A549 (cell line): Measurements from ENCODE around the gene ANK2. TPM values are rescaled to one million over a fixed set of nuclear protein-coding genes. Genes with fewer than 3 reads are reported as not detected.

Source experiments
- ATAC-seq, 2 experiments: fragments of 200-7000 bp in 1 of 2; fragments of >200 bp in 1 of 2; cut with Nextera tagmentation in 1 of 2; cut with Tn5 transposase in 1 of 2; 3 replicates each; pipeline versions ENCODE4 v1.8.0 to v1.9.1; 2018 to 2020; ENCODE audit warnings: mild to moderate bottlenecking in 1 of 2, moderate library complexity in 1 of 2
- CTCF ChIA-PET: fragments of 300-600 bp; sonication (Branson Sonifier 250); formaldehyde crosslinking; extraction: SDS; loops from one replicate; lab custom pipeline; 2021; ENCODE audit warnings: antibody characterized with exemption, inconsistent platforms; lab: Yijun Ruan, JAX
- POLR2A ChIA-PET: fragments of 350-600 bp; formaldehyde crosslinking; extraction: SDS; loops from one replicate; lab custom pipeline; 2021; ENCODE audit warnings: antibody characterized with exemption, inconsistent platforms; lab: Yijun Ruan, JAX
- DNase-seq, 2 experiments: peaks; one replicate each; pipeline versions ENCODE4 v3.0.0 to v3.0.0-alpha.2; 2011 to 2016; ENCODE audit warnings: low read depth in 1 of 2, low spot score in 1 of 2
- FAIRE-seq: peaks from 2 replicates; lab custom pipeline; 2011; peaks lifted over from hg19 to GRCh38; lab: Jason Lieb, UNC
- H3K27ac ChIP-seq, 2 experiments: fragments of >200 bp; sonication (Bioruptor Twin); formaldehyde crosslinking; 3 replicates each; pipeline ENCODE4 v1.5.1; 2016 to 2017
- H3K4me1 ChIP-seq: fragments of >200 bp; sonication (Bioruptor Twin); formaldehyde crosslinking; 3 replicates; pipeline ENCODE4 v1.6.1; 2016
- H3K4me2 ChIP-seq: fragments of >200 bp; sonication (Bioruptor Twin); formaldehyde crosslinking; 3 replicates; pipeline ENCODE4 v1.6.1; 2016
- H3K4me3 ChIP-seq: fragments of >200 bp; sonication (Bioruptor Twin); formaldehyde crosslinking; 3 replicates; pipeline ENCODE4 v1.5.1; 2016
- H3K9me3 ChIP-seq: fragments of >200 bp; sonication (Bioruptor Twin); formaldehyde crosslinking; 3 replicates; pipeline ENCODE4 v1.6.1; 2016
- CBX8 ChIP-seq: fragments of 200-600 bp; sonication (generic); IDR thresholded peaks from 2 replicates; pipeline ENCODE4 v1.6.1; 2016
- EHMT2 ChIP-seq: fragments of 200-600 bp; sonication (generic); IDR thresholded peaks from 2 replicates; pipeline ENCODE4 v1.6.1; 2016; ENCODE audit warnings: antibody characterized with exemption, low read depth, mild to moderate bottlenecking, moderate library complexity
- ELK1 ChIP-seq: fragments of 150-350 bp; IDR thresholded peaks from 2 replicates; pipeline ENCODE4 v1.6.1; 2014; ENCODE audit warnings: low read depth, mild to moderate bottlenecking, low read length
- EP300 ChIP-seq, 2 experiments: fragments of >200 bp; sonication (Bioruptor Twin); formaldehyde crosslinking; IDR thresholded peaks; 2 replicates in 1 of 2; 3 replicates in 1 of 2; pipeline ENCODE4 v1.6.1; 2016 to 2017
- ESRRA ChIP-seq: fragments of 150-350 bp; IDR thresholded peaks from 2 replicates; pipeline ENCODE4 v1.6.1; 2014; ENCODE audit warnings: mild to moderate bottlenecking, low read length, borderline replicate concordance
- FOXS1 ChIP-seq: fragments of 250-450 bp; sonication (Bioruptor Pico); IDR thresholded peaks from 2 replicates; pipeline ENCODE4 v1.5.0; 2020; ENCODE audit warnings: mild to moderate bottlenecking, moderate library complexity
- JUN ChIP-seq, 2 experiments: fragments of >200 bp; sonication (Bioruptor Twin); formaldehyde crosslinking; IDR thresholded peaks; 2 replicates in 1 of 2; 3 replicates in 1 of 2; pipeline ENCODE4 v1.6.1; 2016 to 2017
- JUNB ChIP-seq: fragments of >200 bp; sonication (Bioruptor Twin); formaldehyde crosslinking; IDR thresholded peaks from 2 replicates; pipeline ENCODE4 v1.6.1; 2016
- MAZ ChIP-seq: fragments of 150-350 bp; IDR thresholded peaks from 2 replicates; pipeline ENCODE4 v1.6.1; 2014; ENCODE audit warnings: antibody characterized with exemption, low read depth, low read length, borderline replicate concordance
- MYC ChIP-seq: IDR thresholded peaks from 2 replicates; pipeline ENCODE4 v1.6.1; 2012; ENCODE audit warnings: mild to moderate bottlenecking, inconsistent platforms, low read length, improper control_type of control experiment, borderline replicate concordance
- NFE2L2 ChIP-seq: fragments of 150-350 bp; conservative IDR thresholded peaks from 2 replicates; pipeline ENCODE4 v1.6.1; 2014; ENCODE audit warnings: low read length
- NPAS2 ChIP-seq: fragments of 250-450 bp; sonication (Bioruptor Pico); IDR thresholded peaks from 2 replicates; pipeline ENCODE4 v1.8.0; 2022; ENCODE audit warnings: mild to moderate bottlenecking, moderate library complexity, borderline replicate concordance
- POLR2AphosphoS2 ChIP-seq: conservative IDR thresholded peaks from 2 replicates; pipeline ENCODE4 v1.6.1; 2012; ENCODE audit warnings: low read length, improper control_type of control experiment, inconsistent platforms
- RAD21 ChIP-seq, 2 experiments: fragments of >200 bp in 1 of 2; sonication (Bioruptor Twin) in 1 of 2; formaldehyde crosslinking in 1 of 2; IDR thresholded peaks in 1 of 2; conservative IDR thresholded peaks in 1 of 2; 2 replicates in 1 of 2; 3 replicates in 1 of 2; pipeline ENCODE4 v1.6.1; 2012 to 2018; ENCODE audit warnings: inconsistent platforms in 1 of 2
- RARB ChIP-seq: fragments of 250-450 bp; sonication (Bioruptor Pico); IDR thresholded peaks from 2 replicates; pipeline ENCODE4 v1.8.0; 2021; ENCODE audit warnings: mild to moderate bottlenecking, moderate library complexity
- RCOR1 ChIP-seq: fragments of 150-350 bp; IDR thresholded peaks from 2 replicates; pipeline ENCODE4 v1.6.1; 2014; ENCODE audit warnings: antibody characterized with exemption, low read length, low read depth
- RFX5 ChIP-seq: fragments of 450-650 bp; IDR thresholded peaks from 2 replicates; pipeline ENCODE4 v1.7.1; 2014; ENCODE audit warnings: antibody characterized with exemption, mild to moderate bottlenecking, moderate library complexity
- RNF2 ChIP-seq: fragments of 200-600 bp; sonication (generic); IDR thresholded peaks from 2 replicates; pipeline ENCODE4 v1.6.1; 2016; ENCODE audit warnings: low read depth, mild to moderate bottlenecking, antibody characterized with exemption, moderate library complexity, borderline replicate concordance
- SMC3 ChIP-seq: fragments of >200 bp; sonication (Bioruptor Twin); formaldehyde crosslinking; IDR thresholded peaks from 3 replicates; pipeline ENCODE4 v1.6.1; 2018; ENCODE audit warnings: inconsistent platforms
- SREBF2 ChIP-seq: fragments of 450-650 bp; IDR thresholded peaks from 2 replicates; pipeline ENCODE4 v1.6.1; 2014; ENCODE audit warnings: mild to moderate bottlenecking, moderate library complexity
- TP53 ChIP-seq: fragments of 250-450 bp; sonication (Bioruptor Pico); IDR thresholded peaks from 2 replicates; pipeline ENCODE4 v1.5.0; 2021; ENCODE audit warnings: mild to moderate bottlenecking, moderate library complexity
- ZFP36 ChIP-seq: fragments of 450-650 bp; IDR thresholded peaks from 2 replicates; pipeline ENCODE4 v1.6.1; 2014; ENCODE audit warnings: borderline replicate concordance; ENCODE audit not compliant: partially characterized antibody
- ZNF302 ChIP-seq: fragments of 250-450 bp; sonication (Bioruptor Pico); IDR thresholded peaks from 2 replicates; pipeline ENCODE4 v1.9.0; 2021; ENCODE audit warnings: inconsistent platforms, mild to moderate bottlenecking, moderate library complexity
- ZSCAN20 ChIP-seq: fragments of 250-450 bp; sonication (Bioruptor Pico); IDR thresholded peaks from 2 replicates; pipeline ENCODE4 v1.8.0; 2022; ENCODE audit warnings: mild to moderate bottlenecking, moderate library complexity
- WGBS: methylation state at CpG from one replicate; pipeline ENCODE4 v1.1.6; 2017; ENCODE audit errors: missing lambda C conversion rate; 5-methylcytosine and 5-hydroxymethylcytosine counted together
- polyA plus RNA-seq, 4 experiments: library from polyadenylated mRNA; depleted of rRNA in 3 of 4; stranded (reverse); fragments of >200 nt; fragmentation: RNase III in 1 of 4; extraction: RNeasy Plus Mini Kit Qiagen cat#74134 plus additional on column Dnase treatment in 1 of 4; gene quantifications; 2 replicates in 3 of 4; 3 replicates in 1 of 4; pipeline ENCODE4 v1.2.3, GENCODE V29; 2011 to 2017
- TF ChIP-seq, protein P1 (sequence below): fragments of 250-450 bp; sonication (Bioruptor Pico); IDR thresholded peaks from 2 replicates; pipeline ENCODE4 v1.5.0; 2020; ENCODE audit warnings: low read depth, mild to moderate bottlenecking, moderate library complexity
- TF ChIP-seq, protein P2 (sequence below): IDR thresholded peaks from 2 replicates; pipeline ENCODE4 v1.6.1; 2012; ENCODE audit warnings: low read depth, borderline replicate concordance

ANK2 gene
- polyA plus RNA-seq, 2 of the 4 experiments (the other 2 are of a cell fraction): 1.4 to 3.1 TPM

DNA sequence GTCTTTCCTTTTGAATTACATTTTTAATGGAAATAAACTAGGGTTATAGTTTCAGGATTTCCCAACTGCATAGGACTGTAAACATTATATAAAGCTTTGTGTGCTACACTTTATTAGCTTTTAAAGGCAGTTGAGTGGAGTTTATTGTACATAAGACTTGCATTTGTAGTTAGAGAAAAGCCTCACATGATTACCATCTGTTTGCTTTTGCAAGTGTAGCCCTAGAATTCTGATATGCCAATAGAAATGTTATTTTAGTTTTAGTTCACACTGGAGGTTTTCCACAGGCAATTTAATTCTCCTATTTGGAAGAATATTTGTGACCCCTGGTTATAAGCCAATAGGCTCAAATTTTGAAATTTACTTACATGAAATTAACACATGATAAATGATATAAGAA lies 41.3 kb upstream of the ANK2 start:
- TF ChIP-seq, protein P1, sequence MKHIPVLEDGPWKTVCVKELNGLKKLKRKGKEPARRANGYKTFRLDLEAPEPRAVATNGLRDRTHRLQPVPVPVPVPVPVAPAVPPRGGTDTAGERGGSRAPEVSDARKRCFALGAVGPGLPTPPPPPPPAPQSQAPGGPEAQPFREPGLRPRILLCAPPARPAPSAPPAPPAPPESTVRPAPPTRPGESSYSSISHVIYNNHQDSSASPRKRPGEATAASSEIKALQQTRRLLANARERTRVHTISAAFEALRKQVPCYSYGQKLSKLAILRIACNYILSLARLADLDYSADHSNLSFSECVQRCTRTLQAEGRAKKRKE (CRISPR knock-in tag): no peak
- TF ChIP-seq ZFP36: no peak
- no peak overlapping the region for H3K4me3 ChIP-seq
- no peak for DNase-seq
- ChIA-PET CTCF (no interaction called here), POLR2A (no interaction called here)
- no peak overlapping the region for H3K27ac ChIP-seq
- no peak for FAIRE-seq
- ATAC-seq: no peak
- H3K4me1 ChIP-seq: no peaks in the 10 kb centered on the region
- no peak overlapping the region for H3K4me2 ChIP-seq
- no peaks in the 10 kb centered on the region for H3K9me3 ChIP-seq

DNA sequence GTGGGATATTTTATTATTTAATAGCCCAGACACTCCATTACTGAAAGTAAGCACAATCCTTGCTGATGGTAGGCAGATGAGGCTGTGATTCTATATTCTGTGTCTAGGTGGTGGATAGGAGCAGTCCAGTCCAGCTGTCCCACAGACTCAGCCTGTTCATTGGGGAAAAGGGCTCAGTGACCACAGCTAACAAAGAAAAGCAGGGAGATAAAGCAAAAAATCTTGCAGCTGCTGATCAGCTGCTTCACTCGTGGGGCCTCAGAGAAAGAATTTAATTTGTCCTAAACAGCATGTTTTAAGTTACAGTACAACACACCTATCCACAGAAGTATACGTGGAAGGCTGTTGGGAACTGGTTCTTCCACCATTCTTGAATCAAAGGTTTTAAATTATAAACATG lies 40.7 kb upstream of the ANK2 start:
- no peaks in the 10 kb centered on the region for H3K9me3 ChIP-seq
- TF ChIP-seq ZNF302 (CRISPR knock-in tag) (no peak), RAD21 (conservative IDR thresholded peaks at IDR 0.05 in 1 of 2, IDR thresholded peaks at IDR 0.05 in 1 of 2) (no peak), EHMT2 (no peak), JUNB (no peak), JUN (IDR thresholded peaks at IDR 0.05) (no peak), MYC (no peak), POLR2AphosphoS2 (no peak), RNF2 (no peak), FOXS1 (no peak), SMC3 (no peak), ZFP36 (no peak), RCOR1 (no peak), EP300 (IDR thresholded peaks at IDR 0.05) (no peak), CBX8 (no peak), SREBF2 (no peak), TP53 (CRISPR knock-in tag) (no peak), ZSCAN20 (CRISPR knock-in tag) (no peak)
- TF ChIP-seq, protein P2, sequence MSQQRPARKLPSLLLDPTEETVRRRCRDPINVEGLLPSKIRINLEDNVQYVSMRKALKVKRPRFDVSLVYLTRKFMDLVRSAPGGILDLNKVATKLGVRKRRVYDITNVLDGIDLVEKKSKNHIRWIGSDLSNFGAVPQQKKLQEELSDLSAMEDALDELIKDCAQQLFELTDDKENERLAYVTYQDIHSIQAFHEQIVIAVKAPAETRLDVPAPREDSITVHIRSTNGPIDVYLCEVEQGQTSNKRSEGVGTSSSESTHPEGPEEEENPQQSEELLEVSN: no peak
- TF ChIP-seq, protein P1 (CRISPR knock-in tag): no peak
- TF ChIP-seq, all 56 proteins: peak for 0
- ChIA-PET POLR2A (no interaction called here), CTCF (no interaction called here)
- no peak overlapping the region for H3K4me2 ChIP-seq
- no peaks in the 10 kb centered on the region for H3K4me1 ChIP-seq
- no peak overlapping the region for H3K27ac ChIP-seq
- H3K4me3 ChIP-seq: no peak overlapping the region
- 20% methylated on average over 2 of the region's 2 CpGs for WGBS
- DNase-seq (no peak), ATAC-seq (no peak), FAIRE-seq (no peak)

- ChIA-PET CTCF (no interaction called here), POLR2A (no interaction called here)
- Histone ChIP-seq H3K4me2 (no peak overlapping the region), H3K4me1 (no peaks in the 10 kb centered on the region), H3K4me3 (no peak overlapping the region), H3K9me3 (no peaks in the 10 kb centered on the region), H3K27ac (no peak overlapping the region)
- TF ChIP-seq ESRRA (no peak), RARB (CRISPR knock-in tag) (no peak), SMC3 (no peak), ELK1 (no peak), MAZ (no peak), NPAS2 (no peak), POLR2AphosphoS2 (no peak), RFX5 (no peak), NFE2L2 (no peak)
- ATAC-seq: no peak
- no peak for FAIRE-seq
- WGBS: 38% methylated on average over 2 of the region's 2 CpGs
- DNase-seq: no peak
Measured at GRCh38 chr4:113009461-113009860, 40.0 kb upstream of the ANK2 start.
